RWPE2 (cell line): Measurements from ENCODE around the gene NDUFS6.
"Not testable (repeated sequence)": the region's sequence is repeated elsewhere in the genome, so short reads cannot be mapped to it uniquely, and the experiment has no call there.

ENCODE experiments used
- ATAC-seq: fragments of 200-7000 bp; cut with Tn5 transposase; 3 replicates; pipeline ENCODE4 v1.9.1; 2021; ENCODE audit warnings: low read depth
- DNase-seq: peaks from one replicate; pipeline ENCODE4 v3.0.0-alpha.2; 2020; ENCODE audit warnings: low spot score
- H3K27ac ChIP-seq: fragments of 450-650 bp; 2 replicates; pipeline ENCODE4 v1.5.1; 2017; ENCODE audit warnings: mild to moderate bottlenecking; ENCODE audit not compliant: poor library complexity, severe bottlenecking
- H3K27me3 ChIP-seq: fragments of 250-450 bp; sonication (Bioruptor Pico); 2 replicates; pipeline ENCODE4 v1.5.1; 2021; ENCODE audit warnings: mild to moderate bottlenecking, moderate library complexity; ENCODE audit not compliant: insufficient read depth, poor library complexity, severe bottlenecking
- H3K36me3 ChIP-seq: fragments of 250-450 bp; sonication (Bioruptor Pico); 2 replicates; pipeline ENCODE4 v1.5.1; 2020; ENCODE audit warnings: low read depth, mild to moderate bottlenecking, moderate library complexity
- H3K4me1 ChIP-seq: fragments of 250-450 bp; sonication (Bioruptor Pico); 2 replicates; pipeline ENCODE4 v1.5.1; 2021; ENCODE audit warnings: mild to moderate bottlenecking, moderate library complexity; ENCODE audit not compliant: insufficient read depth, poor library complexity, severe bottlenecking
- H3K4me3 ChIP-seq: fragments of 250-450 bp; sonication (Bioruptor Pico); 2 replicates; pipeline ENCODE4 v1.5.1; 2021; ENCODE audit warnings: mild to moderate bottlenecking, moderate library complexity; ENCODE audit not compliant: severe bottlenecking
- H3K9me3 ChIP-seq: fragments of 250-450 bp; sonication (Bioruptor Pico); 2 replicates; pipeline ENCODE4 v1.5.1; 2021; ENCODE audit warnings: mild to moderate bottlenecking, moderate library complexity; ENCODE audit not compliant: severe bottlenecking
- TF ChIP-seq, protein P1 (sequence below): fragments of 450-650 bp; IDR thresholded peaks from one replicate; pipeline ENCODE4 v1.5.1; 2017; ENCODE audit warnings: mild to moderate bottlenecking, moderate library complexity; ENCODE audit not compliant: poor library complexity, severe bottlenecking

Gene NDUFS6

DNA sequence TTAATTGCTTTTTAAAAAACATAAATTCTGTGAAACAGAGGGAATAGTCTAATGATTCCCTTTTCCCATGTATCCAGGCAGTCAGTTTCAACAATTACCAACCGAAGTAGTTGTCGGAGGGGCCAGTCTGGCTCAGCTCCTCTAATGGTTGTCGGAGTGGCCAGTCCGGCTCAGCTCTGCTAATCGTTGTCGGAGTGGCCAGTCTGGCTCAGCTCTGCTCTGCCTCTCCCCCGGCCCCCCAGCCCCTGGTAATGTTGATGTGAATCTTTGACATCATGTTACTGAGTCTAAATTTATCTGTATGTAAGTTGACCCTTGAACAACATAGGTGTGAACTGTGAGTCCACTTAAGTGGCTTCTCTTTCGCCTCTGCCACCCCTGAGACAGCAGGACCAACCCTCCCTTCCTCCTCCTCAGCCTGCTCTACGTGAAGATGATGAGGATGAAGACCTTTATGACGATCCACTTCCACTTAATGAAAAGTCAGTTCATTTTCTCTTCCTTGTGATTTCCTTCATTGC is 9.4 kb downstream of the NDUFS6 start:
- Histone ChIP-seq H3K27me3 (no peaks in the 10 kb centered on the region), H3K4me3 (no peak overlapping the region), H3K27ac (no peak overlapping the region), H3K9me3 (peaks cover 5% of the 10 kb centered on the region), H3K4me1 (peaks cover 14% of the 10 kb centered on the region), H3K36me3 (peaks cover 98% of the 10 kb centered on the region)
- DNase-seq (no peak), ATAC-seq (no peak)
- TF ChIP-seq, protein P1, sequence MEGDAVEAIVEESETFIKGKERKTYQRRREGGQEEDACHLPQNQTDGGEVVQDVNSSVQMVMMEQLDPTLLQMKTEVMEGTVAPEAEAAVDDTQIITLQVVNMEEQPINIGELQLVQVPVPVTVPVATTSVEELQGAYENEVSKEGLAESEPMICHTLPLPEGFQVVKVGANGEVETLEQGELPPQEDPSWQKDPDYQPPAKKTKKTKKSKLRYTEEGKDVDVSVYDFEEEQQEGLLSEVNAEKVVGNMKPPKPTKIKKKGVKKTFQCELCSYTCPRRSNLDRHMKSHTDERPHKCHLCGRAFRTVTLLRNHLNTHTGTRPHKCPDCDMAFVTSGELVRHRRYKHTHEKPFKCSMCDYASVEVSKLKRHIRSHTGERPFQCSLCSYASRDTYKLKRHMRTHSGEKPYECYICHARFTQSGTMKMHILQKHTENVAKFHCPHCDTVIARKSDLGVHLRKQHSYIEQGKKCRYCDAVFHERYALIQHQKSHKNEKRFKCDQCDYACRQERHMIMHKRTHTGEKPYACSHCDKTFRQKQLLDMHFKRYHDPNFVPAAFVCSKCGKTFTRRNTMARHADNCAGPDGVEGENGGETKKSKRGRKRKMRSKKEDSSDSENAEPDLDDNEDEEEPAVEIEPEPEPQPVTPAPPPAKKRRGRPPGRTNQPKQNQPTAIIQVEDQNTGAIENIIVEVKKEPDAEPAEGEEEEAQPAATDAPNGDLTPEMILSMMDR, result no peak

DNA sequence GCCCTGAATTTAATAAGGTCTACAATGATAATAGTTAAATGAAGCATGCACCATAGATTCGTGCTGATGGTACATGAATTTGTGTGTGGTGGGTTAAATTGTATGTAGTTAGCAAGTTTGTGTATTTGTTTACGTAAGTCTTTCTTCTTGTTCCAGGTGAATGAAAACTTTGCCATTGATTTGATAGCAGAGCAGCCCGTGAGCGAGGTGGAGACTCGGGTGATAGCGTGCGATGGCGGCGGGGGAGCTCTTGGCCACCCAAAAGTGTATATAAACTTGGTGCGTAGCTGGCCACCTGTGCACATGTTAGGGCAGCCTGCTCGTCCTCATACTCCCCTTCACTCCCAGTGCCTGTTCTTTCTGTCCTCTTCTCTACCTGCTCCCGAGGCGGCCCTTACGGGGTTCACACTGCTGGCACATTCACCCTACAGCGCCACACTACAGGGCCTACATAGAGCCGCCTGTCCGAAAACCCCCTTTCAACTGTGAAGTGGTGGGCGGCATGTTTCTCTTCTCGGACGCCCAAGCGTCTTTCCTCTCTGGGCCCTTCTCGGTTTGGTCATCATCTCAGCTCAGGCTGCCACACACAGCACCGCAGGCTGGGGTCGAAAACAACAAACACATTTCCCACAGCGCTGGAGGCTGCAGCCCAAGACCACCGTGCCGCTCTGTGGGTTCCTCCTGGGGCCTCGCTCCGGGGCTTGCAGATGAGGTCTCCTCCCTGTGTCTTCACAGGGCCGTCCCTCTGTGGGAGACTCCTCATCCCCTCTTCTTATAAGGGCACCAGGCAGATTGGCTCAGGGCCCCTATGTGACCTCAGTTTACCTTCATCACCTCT is 13.2 kb downstream of the NDUFS6 start:
- H3K9me3 ChIP-seq, result no peaks in the 10 kb centered on the region
- H3K4me3 ChIP-seq, result no peak overlapping the region
- peaks cover 4% of the 10 kb centered on the region for H3K4me1 ChIP-seq
- H3K36me3 ChIP-seq, result peaks cover 92% of the 10 kb centered on the region
- DNase-seq, result peak; percentile 51
- TF ChIP-seq, protein P1, result no peak
- no peaks in the 10 kb centered on the region for H3K27me3 ChIP-seq
- no peak overlapping the region for H3K27ac ChIP-seq
- no peak for ATAC-seq

DNA sequence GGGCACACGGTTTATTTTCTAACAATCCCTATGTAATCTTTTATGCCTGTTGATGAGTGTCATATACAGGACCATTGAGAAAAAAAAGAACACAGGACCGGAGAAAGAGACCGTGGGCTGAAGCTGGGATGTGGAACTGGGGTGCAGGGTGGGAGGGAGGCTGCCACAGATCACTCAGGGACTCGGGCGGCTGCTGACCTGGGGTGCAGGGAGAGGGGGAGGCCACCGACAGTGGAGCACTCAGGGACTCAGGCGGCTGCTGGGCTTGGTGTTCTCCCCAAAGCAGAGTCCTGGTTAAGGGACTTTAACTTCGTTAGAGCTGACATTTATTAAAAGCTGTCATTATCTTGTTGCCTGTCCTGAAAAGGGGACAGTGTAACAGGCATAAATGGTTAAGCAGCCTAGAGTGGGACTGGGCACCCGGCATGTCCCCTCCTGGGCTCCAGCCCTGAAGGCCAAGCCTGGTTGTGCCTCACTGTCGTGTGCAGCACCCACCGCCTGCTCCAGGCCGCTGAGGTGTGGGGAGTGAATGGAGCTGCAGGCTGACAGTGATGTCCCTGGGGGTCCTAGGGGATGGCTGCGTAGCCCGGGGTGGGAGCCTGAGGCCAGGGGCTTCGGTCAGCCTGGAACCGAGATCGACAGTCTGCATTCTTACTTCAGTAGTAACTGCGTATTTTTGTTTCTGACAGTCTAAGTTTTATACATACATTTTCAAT is 14.0 kb downstream of the NDUFS6 start:
- no peak overlapping the region for H3K4me3 ChIP-seq
- ATAC-seq (no peak), DNase-seq (peak; percentile 59)
- H3K27me3 ChIP-seq, result no peaks in the 10 kb centered on the region
- peaks cover 92% of the 10 kb centered on the region for H3K36me3 ChIP-seq
- no peaks in the 10 kb centered on the region for H3K9me3 ChIP-seq
- peaks cover 4% of the 10 kb centered on the region for H3K4me1 ChIP-seq
- TF ChIP-seq, protein P1, result no peak
- no peak overlapping the region for H3K27ac ChIP-seq

DNA sequence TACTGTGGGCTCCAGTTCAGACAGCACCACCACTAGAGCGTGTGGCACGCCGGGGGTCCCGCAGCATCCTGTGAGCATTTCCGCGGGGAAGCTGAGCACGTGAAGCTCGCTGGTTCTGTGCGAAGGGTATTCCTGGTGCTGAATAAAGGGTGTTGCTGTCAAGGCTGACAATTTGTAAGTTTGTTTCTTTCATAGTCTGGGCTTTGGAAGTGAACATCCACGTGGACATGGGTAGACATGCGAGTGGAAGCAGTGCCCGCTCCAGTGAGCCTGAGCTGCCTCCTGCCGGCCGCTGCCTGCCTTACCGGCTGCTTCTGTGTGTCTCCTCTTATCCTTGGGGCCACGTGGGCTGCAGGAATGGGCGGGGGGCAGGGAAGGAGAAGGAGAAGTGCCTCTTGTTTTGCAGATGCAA is 14.7 kb downstream of the NDUFS6 start:
- TF ChIP-seq, protein P1, result no peak
- DNase-seq (peak; percentile 45), ATAC-seq (no peak)
- Histone ChIP-seq H3K4me1 (peaks cover 4% of the 10 kb centered on the region), H3K4me3 (no peak overlapping the region), H3K27ac (no peak overlapping the region), H3K9me3 (no peaks in the 10 kb centered on the region), H3K27me3 (no peaks in the 10 kb centered on the region), H3K36me3 (peaks cover 92% of the 10 kb centered on the region)

DNA sequence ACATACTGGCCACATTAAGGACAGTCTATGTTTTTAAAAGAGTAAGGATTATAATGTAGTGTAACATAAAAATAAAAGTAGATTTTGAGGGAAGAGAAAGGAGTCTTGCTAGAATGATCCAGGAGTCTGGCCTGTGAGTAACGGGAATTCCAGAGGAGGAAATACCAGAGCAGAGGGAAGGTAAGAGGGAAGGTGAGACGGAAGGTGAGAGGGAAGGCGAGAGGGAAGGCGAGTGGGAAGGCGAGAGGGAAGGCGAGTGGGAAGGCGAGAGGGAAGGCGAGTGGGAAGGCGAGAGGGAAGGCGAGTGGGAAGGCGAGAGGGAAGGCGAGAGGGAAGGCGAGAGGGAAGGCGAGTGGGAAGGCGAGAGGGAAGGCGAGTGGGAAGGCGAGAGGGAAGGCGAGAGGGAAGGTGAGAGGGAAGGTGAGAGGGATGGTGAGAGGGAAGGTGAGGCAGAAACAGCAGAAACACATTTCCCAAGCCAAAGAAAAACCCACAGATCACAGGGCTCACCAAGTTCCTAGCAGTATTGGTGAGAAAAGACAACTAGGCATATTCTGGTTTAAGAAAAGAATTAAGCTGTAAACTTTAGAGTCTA is 15.4 kb downstream of the NDUFS6 start:
- not testable (repeated sequence) for H3K4me3 ChIP-seq, DNase-seq, H3K27me3 ChIP-seq, H3K27ac ChIP-seq, H3K4me1 ChIP-seq, ATAC-seq, H3K9me3 ChIP-seq
- peaks cover 92% of the 10 kb centered on the region for H3K36me3 ChIP-seq
